K562 (cell line): Measurements from ENCODE around the gene SPATA31D3. TPM values are rescaled to one million over a fixed set of nuclear protein-coding genes. Genes with fewer than 3 reads are reported as not detected.
"Not testable (repeated sequence)": the region's sequence is repeated elsewhere in the genome, so short reads cannot be mapped to it uniquely, and the experiment has no call there.

Experiments
- ATAC-seq: fragments of 200-7000 bp; cut with Tn5 transposase; 3 replicates; pipeline ENCODE4 v1.9.1; 2020; ENCODE audit warnings: moderate library complexity
- BruUV-seq: library from RNA; stranded (reverse); fragments of 400-500 nt; replicated peaks from 2 replicates; lab custom pipeline; 2021; lab: Mats Ljungman, UMichigan
- CTCF ChIA-PET: fragments of 300-600 bp; formaldehyde crosslinking; extraction: SDS; loops from one replicate; lab custom pipeline; 2021; ENCODE audit warnings: low intra/inter-chr PET ratio; lab: Yijun Ruan, JAX
- POLR2A ChIA-PET: fragments of 300-600, 350-650 bp; sonication (Branson Sonifier 250); formaldehyde crosslinking; extraction: SDS; loops from one replicate; lab custom pipeline; 2021; ENCODE audit warnings: antibody characterized with exemption, inconsistent platforms; lab: Yijun Ruan, JAX
- DNase-seq, 4 experiments: peaks; one replicate each; pipeline versions ENCODE4 v3.0.0 to v3.0.0-alpha.2; 2011 to 2018; ENCODE audit warnings: low spot score in 3 of 4, mixed read lengths in 3 of 4; ENCODE audit errors: extremely low read depth in 1 of 4
- FAIRE-seq: peaks from 2 replicates; lab custom pipeline; 2011; peaks lifted over from hg19 to GRCh38; lab: Jason Lieb, UNC
- H2AFZ ChIP-seq: 2 replicates; pipeline ENCODE4 v1.6.0; 2011; ENCODE audit warnings: low read depth, low read length, control low read depth, inconsistent platforms
- H3K27ac ChIP-seq: fragments of 200-600 bp; 3 replicates; pipeline ENCODE4 v1.8.0; 2011; ENCODE audit warnings: low read depth, mild to moderate bottlenecking, control low read depth, inconsistent platforms, low read length, moderate library complexity, mixed read lengths; ENCODE audit errors: extremely low read depth
- H3K27me3 ChIP-seq, 2 experiments: fragments of 300-600 bp in 1 of 2; 2 replicates in 1 of 2; 3 replicates in 1 of 2; pipeline versions ENCODE4 v1.6.0 to v1.8.0; 2011; ENCODE audit warnings: inconsistent platforms in 2 of 2, low read length in 2 of 2, mild to moderate bottlenecking in 1 of 2, mixed read lengths in 1 of 2, moderate library complexity in 1 of 2; ENCODE audit not compliant: control insufficient read depth in 2 of 2, insufficient read depth in 2 of 2
- H3K36me3 ChIP-seq: fragments of 300-600 bp; 3 replicates; pipeline ENCODE4 v1.8.0; 2011; ENCODE audit warnings: mild to moderate bottlenecking, low read length, inconsistent platforms; ENCODE audit not compliant: control insufficient read depth, insufficient read depth
- H3K4me1 ChIP-seq, 2 experiments: fragments of 200-600 bp in 1 of 2; replicated peaks in 1 of 2; 2 replicates in 1 of 2; 3 replicates in 1 of 2; pipeline versions ENCODE4 v1.5.1 to v1.8.0; 2011; ENCODE audit warnings: inconsistent platforms in 2 of 2, low read length in 2 of 2, mild to moderate bottlenecking in 1 of 2, mixed read lengths in 1 of 2, moderate library complexity in 1 of 2; ENCODE audit not compliant: control insufficient read depth in 2 of 2, insufficient read depth in 2 of 2
- H3K4me2 ChIP-seq: 2 replicates; pipeline ENCODE4 v1.6.1; 2011; ENCODE audit warnings: low read length, control low read depth, inconsistent platforms, mixed read lengths; ENCODE audit not compliant: insufficient read depth
- H3K4me3 ChIP-seq: fragments of 200-600 bp; sonication (generic), shearing (Covaris generic); 2 replicates; pipeline ENCODE4 v1.5.1; 2016; ENCODE audit warnings: control low read depth, inconsistent platforms
- H3K79me2 ChIP-seq: fragments of 200-600 bp; 3 replicates; pipeline ENCODE4 v1.8.0; 2011; ENCODE audit warnings: low read length, inconsistent platforms; ENCODE audit not compliant: control insufficient read depth, insufficient read depth
- H3K9ac ChIP-seq, 2 experiments: 2 replicates each; pipeline versions ENCODE4 v1.6.0 to v1.6.1; 2011; ENCODE audit warnings: low read depth in 2 of 2, low read length in 2 of 2, control low read depth in 1 of 2, inconsistent platforms in 1 of 2, mild to moderate bottlenecking in 1 of 2, mixed read lengths in 1 of 2; ENCODE audit not compliant: insufficient read depth in 1 of 2
- H3K9me1 ChIP-seq: one replicate; pipeline ENCODE4 v1.6.0; 2011; ENCODE audit warnings: inconsistent platforms, mild to moderate bottlenecking, low read length, moderate library complexity; ENCODE audit not compliant: control insufficient read depth, insufficient read depth
- H3K9me3 ChIP-seq: replicated peaks from 2 replicates; pipeline ENCODE4 v1.5.1; 2011; ENCODE audit warnings: low read depth, low read length, inconsistent platforms; ENCODE audit not compliant: control insufficient read depth, insufficient read depth
- H4K20me1 ChIP-seq: replicated peaks from 2 replicates; pipeline ENCODE4 v1.6.1; 2011; ENCODE audit warnings: low read length, inconsistent platforms, mixed read lengths; ENCODE audit not compliant: control insufficient read depth, insufficient read depth
- FOXJ3 ChIP-seq: sonication (generic); formaldehyde crosslinking; IDR thresholded peaks from 2 replicates; pipeline ENCODE4 v1.4.0; 2020; ENCODE audit warnings: mild to moderate bottlenecking, missing genetic modification reagents
- GATAD2A ChIP-seq: fragments of 450-650 bp; IDR thresholded peaks from 2 replicates; pipeline ENCODE4 v1.6.1; 2017
- HMGN3 ChIP-seq: IDR thresholded peaks from 2 replicates; pipeline ENCODE4 v1.6.1; 2011; ENCODE audit warnings: borderline replicate concordance, low read depth, mild to moderate bottlenecking, mixed read lengths, low read length; ENCODE audit not compliant: insufficient read length; ENCODE audit errors: extremely low read depth
- NFIC ChIP-seq: fragments of 450-650 bp; IDR thresholded peaks from 2 replicates; pipeline ENCODE4 v1.6.1; 2017; ENCODE audit warnings: mild to moderate bottlenecking, inconsistent platforms
- SUPT5H ChIP-seq: fragments of 450-650 bp; IDR thresholded peaks from 2 replicates; pipeline ENCODE4 v1.6.1; 2016
- TARDBP ChIP-seq: fragments of 450-650 bp; IDR thresholded peaks from 2 replicates; pipeline ENCODE4 v1.6.1; 2016
- ZFPM2 ChIP-seq: fragments of 250-450 bp; sonication (Bioruptor Pico); IDR thresholded peaks from 2 replicates; pipeline ENCODE4 v1.5.1; 2022; ENCODE audit warnings: mild to moderate bottlenecking
- ZNF57 ChIP-seq: fragments of 450-650 bp; formaldehyde crosslinking; IDR thresholded peaks from 2 replicates; pipeline ENCODE4 v1.4.0; 2020; ENCODE audit warnings: mild to moderate bottlenecking, moderate library complexity
- WGBS: fragments of 100-300 bp; shearing (Covaris generic); methylation state at CpG from one replicate; pipeline ENCODE4 v1.1.6; 2016; ENCODE audit warnings: low coverage, mixed read lengths; ENCODE audit not compliant: insufficient coverage; ENCODE audit errors: missing lambda C conversion rate; 5-methylcytosine and 5-hydroxymethylcytosine counted together
- in situ Hi-C: fragments of 300-500 bp; cut with MboI; formaldehyde crosslinking; loops from 4 replicates; pipeline ENCODE4 v1.15.0; 2018; ENCODE audit warnings: inconsistent platforms, mixed read lengths
- intact Hi-C: fragments of 100-400 bp; cut with micrococcal nuclease; formaldehyde crosslinking; loops from 2 replicates; pipeline ENCODE4 v1.14.2; 2022
- polyA plus RNA-seq, 8 experiments: library from polyadenylated mRNA; depleted of rRNA in 4 of 8; stranded (reverse) in 5 of 8; unstranded in 3 of 8; fragments of >200 nt; fragmentation: Nextera tagmentation in 2 of 8; fragmentation: Illumina TruSeq in 1 of 8; extraction: Ambion mirVana in 2 of 8; extraction: Trizol in 1 of 8; gene quantifications; 2 replicates each; pipeline versions ENCODE4 v1.2.1 to v1.2.3, GENCODE V29; 2011 to 2014; ENCODE audit warnings: inconsistent platforms in 1 of 8, missing spikeins in 1 of 8
- total RNA-seq, 7 experiments: library from RNA; depleted of rRNA in 6 of 7; stranded (reverse); fragments of >200 nt in 6 of 7; fragmentation: Illumina TruSeq in 2 of 7; extraction: Trizol in 2 of 7; gene quantifications; 2 replicates each; pipeline versions ENCODE4 v1.2.1 to v1.2.3, GENCODE V29; 2011 to 2021; ENCODE audit warnings: low replicate concordance in 1 of 7
- TF ChIP-seq, protein P1 (sequence below): IDR thresholded peaks from 2 replicates; pipeline ENCODE4 v1.6.1; 2016; ENCODE audit warnings: missing genetic modification characterization, missing compliant biosample characterization

SPATA31D3 gene
- total and polyA plus RNA-seq, 9 of the 15 experiments (the other 6 are each of a cell fraction or from before 2014, with no cell fraction given): not detected

DNA sequence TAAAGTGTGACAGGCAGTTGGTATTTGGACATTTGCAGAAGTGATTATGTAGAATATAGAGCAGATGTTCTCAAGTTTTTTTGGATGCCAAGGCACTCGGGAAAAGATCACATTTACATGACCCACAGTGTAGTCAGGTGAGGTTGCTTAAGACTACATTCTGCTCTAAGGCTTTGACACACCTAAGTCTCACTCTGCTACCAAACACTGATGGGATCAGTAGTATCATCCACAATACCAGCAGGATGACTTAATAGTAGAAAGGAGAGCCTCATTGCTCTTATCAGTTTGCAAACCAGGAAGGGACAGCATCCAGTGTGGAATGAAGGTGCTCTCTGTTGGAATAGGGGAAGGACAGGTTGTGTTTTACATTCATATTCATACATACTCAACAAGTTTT is 42.8 kb downstream of the SPATA31D3 start (continued):
- TF ChIP-seq, protein P1, sequence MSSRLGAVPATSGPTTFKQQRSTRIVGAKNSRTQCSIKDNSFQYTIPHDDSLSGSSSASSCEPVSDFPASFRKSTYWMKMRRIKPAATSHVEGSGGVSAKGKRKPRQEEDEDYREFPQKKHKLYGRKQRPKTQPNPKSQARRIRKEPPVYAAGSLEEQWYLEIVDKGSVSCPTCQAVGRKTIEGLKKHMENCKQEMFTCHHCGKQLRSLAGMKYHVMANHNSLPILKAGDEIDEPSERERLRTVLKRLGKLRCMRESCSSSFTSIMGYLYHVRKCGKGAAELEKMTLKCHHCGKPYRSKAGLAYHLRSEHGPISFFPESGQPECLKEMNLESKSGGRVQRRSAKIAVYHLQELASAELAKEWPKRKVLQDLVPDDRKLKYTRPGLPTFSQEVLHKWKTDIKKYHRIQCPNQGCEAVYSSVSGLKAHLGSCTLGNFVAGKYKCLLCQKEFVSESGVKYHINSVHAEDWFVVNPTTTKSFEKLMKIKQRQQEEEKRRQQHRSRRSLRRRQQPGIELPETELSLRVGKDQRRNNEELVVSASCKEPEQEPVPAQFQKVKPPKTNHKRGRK (tag): no peak
- no peak for TF ChIP-seq TARDBP

DNA sequence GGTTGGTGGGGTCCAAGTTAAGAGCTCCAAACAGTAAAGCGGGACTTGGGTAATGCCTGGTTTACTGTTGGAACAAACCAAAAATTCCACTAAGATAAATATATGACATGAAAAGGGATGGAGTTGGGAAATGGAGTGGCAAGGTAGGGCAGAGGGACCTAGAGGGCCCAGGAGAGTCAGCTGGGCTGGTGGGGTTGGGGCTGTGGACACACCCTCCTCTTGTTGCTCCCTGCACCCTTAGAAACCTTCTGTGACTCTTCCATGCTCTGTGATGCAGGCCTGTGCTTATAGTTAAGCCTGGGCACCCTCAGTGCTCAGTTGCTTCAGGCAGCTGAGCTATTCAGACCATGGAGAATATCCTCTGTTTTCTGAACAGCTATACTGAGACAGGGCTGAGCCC is 45.2 kb downstream of the SPATA31D3 start, which contains the start of gene SPATA31D1:
Gene SPATA31D1 (plus strand): TSS at position 301 of the 400 bp plus-strand sequence. CDS start 47 bp downstream, at position 348.
- 0% methylated on average over 1 of the region's 1 CpG for WGBS
- DNase-seq, H3K36me3 ChIP-seq, H3K27me3 ChIP-seq, H4K20me1 ChIP-seq, BruUV-seq, H3K4me3 ChIP-seq, in situ Hi-C loops, H3K79me2 ChIP-seq, H2AFZ ChIP-seq, H3K9me1 ChIP-seq, H3K9me3 ChIP-seq, H3K4me2 ChIP-seq, ATAC-seq, CTCF ChIA-PET, H3K4me1 ChIP-seq, intact Hi-C loops, FAIRE-seq, H3K9ac ChIP-seq, POLR2A ChIA-PET, H3K27ac ChIP-seq: not testable (repeated sequence)

DNA sequence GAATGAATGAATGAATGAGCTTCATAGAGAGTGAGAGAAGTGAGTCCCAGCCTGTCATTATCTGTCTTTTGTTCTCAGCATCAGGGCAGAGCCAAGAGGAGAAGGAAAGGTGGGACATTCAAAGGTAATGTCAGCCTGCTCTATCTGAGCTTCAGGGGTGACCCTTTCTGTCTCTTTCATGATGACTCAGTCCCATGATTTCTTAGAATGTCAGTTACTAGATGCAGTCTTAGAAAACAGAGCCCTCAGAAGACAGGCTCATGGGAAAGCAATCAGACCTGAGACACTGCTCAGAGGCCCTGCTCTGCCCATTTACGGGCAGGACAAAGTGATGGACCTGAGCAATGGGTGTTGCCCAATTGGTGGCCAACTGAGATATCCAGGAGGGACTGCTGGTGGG is 46.4 kb downstream of the SPATA31D3 start:
- in situ Hi-C loops (no loop called here), intact Hi-C loops (no loop called here)
- H3K4me1 ChIP-seq: no peaks in the 10 kb centered on the region
- no peak overlapping the region for H2AFZ ChIP-seq
- ChIA-PET CTCF (no interaction called here), POLR2A (no interaction called here)
- H3K36me3 ChIP-seq: no peaks in the 10 kb centered on the region
- H3K27ac ChIP-seq: no peak overlapping the region
- BruUV-seq: no TSS peak
- 0% methylated on average over 1 of the region's 1 CpG for WGBS
- no peak for FAIRE-seq
- no peak overlapping the region for H3K4me3 ChIP-seq
- no peak overlapping the region for H3K4me2 ChIP-seq
- H3K27me3 ChIP-seq: no peaks in the 10 kb centered on the region
- TF ChIP-seq SUPT5H (no peak), HMGN3 (no peak), FOXJ3 (CRISPR knock-in tag) (no peak), ZNF57 (CRISPR knock-in tag) (no peak), ZFPM2 (CRISPR knock-in tag) (no peak), GATAD2A (no peak), NFIC (no peak)
- H3K79me2 ChIP-seq: no peaks in the 10 kb centered on the region
- no peaks in the 10 kb centered on the region for H3K9me3 ChIP-seq
- H3K9me1 ChIP-seq: no peaks in the 10 kb centered on the region
- no peak for DNase-seq
- no peak overlapping the region for H3K9ac ChIP-seq
- ATAC-seq: no peak
- no peaks in the 10 kb centered on the region for H4K20me1 ChIP-seq
